AG10803 (cell line): ENCODE results near the gene ZNF215.

Source experiments
- DNase-seq: peaks from one replicate; pipeline ENCODE4 v3.0.0; 2010; ENCODE audit warnings: low read depth
- H3K4me3 ChIP-seq: 2 replicates; pipeline ENCODE4 v1.5.1; 2011; ENCODE audit warnings: mild to moderate bottlenecking, low read length, control low read depth
- TF ChIP-seq, protein P1 (sequence below): conservative IDR thresholded peaks from 2 replicates; pipeline ENCODE4 v1.5.1; 2011; ENCODE audit warnings: mild to moderate bottlenecking, low read length, control low read depth, inconsistent platforms

Gene ZNF215

GRCh38 chr11:6979365-6979764 lies 53.1 kb downstream of the ZNF215 start:
- TF ChIP-seq, protein P1, sequence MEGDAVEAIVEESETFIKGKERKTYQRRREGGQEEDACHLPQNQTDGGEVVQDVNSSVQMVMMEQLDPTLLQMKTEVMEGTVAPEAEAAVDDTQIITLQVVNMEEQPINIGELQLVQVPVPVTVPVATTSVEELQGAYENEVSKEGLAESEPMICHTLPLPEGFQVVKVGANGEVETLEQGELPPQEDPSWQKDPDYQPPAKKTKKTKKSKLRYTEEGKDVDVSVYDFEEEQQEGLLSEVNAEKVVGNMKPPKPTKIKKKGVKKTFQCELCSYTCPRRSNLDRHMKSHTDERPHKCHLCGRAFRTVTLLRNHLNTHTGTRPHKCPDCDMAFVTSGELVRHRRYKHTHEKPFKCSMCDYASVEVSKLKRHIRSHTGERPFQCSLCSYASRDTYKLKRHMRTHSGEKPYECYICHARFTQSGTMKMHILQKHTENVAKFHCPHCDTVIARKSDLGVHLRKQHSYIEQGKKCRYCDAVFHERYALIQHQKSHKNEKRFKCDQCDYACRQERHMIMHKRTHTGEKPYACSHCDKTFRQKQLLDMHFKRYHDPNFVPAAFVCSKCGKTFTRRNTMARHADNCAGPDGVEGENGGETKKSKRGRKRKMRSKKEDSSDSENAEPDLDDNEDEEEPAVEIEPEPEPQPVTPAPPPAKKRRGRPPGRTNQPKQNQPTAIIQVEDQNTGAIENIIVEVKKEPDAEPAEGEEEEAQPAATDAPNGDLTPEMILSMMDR: no peak

DNA sequence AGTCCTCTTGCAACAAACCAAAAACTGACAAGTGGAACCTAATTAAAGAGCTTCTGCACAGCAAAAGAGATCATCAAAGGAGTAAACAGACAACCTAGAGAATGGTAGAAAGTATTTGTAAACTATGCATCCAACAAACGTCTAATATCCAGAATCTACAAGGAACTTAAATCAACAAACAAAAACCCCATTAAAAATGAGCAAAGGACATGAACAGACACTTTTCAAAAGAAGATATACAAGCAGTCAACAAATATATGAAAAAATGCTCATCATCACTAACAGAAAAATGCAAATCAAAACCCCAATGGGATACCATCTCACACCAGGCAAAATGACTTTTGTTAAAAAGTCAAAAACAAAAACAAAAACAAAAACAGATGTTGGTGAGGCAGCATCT lies 60.3 kb downstream of the ZNF215 start:
- no peak overlapping the region for H3K4me3 ChIP-seq
- TF ChIP-seq, protein P1: no peak
- no peak for DNase-seq

More at GRCh38 chr11:6979365-6979764, 53.1 kb downstream of the ZNF215 start:
- H3K4me3 ChIP-seq: no peak overlapping the region
- peak; percentile 32 for DNase-seq

DNA sequence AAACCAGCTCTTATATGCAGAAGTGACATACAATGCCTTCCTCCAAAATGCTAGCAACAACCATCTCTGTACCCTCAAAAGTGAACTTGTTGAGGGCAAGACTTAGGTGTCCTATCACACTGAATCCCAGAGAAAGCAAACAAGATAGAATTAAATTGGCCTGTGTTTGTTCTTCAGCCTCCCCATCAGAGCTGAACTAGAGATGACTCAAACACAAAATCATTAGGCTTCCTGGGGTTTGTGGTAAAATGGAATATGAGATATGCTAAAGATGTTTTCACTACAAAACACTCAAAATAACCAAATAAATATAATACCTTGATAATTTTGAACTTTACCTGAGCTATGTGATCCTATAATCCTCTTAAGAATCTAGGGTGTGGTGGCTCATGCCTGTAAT lies 62.3 kb downstream of the ZNF215 start:
- TF ChIP-seq, protein P1: no peak
- peak; percentile 27 for DNase-seq
- H3K4me3 ChIP-seq: no peak overlapping the region

DNA sequence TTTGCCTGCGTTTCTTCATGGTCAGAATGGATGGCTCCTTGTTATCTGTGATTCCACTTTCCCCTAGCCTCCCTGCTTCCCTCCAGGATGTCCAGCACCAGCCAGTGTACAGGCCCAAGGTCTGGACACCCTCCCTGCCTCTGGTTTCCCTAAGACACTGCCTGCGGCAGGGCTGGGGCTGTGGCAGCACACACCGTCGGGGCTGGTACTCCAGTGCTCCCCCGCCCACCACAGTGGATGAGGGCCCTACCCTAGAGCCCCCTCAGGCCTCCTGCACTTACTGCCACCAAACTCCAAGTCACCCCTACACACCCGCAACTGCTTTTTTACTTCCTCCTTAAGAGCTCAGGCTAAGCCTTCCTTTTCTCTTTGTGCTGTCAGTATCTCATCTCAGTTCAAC lies 65.0 kb downstream of the ZNF215 start:
- TF ChIP-seq, protein P1: no peak
- no peak for DNase-seq
- H3K4me3 ChIP-seq: no peak overlapping the region

GRCh38 chr11:6992026-6992425 lies 65.8 kb downstream of the ZNF215 start:
- no peak overlapping the region for H3K4me3 ChIP-seq

DNA sequence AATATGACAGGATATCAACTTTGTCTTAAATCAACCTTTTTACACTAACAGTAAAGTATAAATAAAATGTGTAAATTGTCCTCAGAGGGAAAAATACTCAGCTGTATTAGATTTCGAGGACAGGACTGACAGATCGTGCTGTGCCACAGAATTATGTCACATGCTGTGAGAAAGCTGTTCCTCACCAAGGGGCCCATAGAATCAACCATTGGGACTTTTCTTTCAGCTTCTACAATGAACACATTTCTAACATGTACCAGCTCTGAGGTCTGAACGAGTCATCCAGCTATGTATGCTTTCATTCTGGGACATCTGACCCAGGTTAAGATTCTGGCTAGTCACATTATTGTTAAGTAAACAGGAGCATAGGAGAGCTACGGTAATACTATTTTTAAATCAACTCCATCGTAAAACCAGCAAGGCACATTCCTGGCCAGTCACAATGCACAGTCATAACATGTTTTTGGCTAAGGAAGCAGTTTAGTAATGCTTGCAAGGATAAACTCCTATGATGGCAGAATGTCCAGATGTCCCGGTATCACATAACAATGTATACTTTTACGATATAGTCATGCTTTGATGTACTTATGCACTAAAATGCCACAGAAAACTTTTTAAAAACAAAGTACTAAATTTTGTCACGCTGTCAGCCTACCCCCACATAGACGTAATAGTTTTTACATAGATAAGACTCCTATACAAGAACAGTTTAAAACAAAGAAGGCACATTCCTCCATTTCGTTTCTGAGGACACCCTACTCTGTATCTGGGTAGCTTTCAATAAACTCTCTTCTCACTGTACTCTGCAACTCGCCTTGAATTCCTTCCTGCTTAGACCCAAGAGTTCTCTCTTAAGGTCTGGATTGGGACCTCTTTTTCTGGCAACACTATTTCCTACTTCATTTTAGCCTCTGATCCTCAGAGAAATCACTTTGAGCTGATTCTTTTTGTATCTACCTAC lies 66.5 kb downstream of the ZNF215 start:
- H3K4me3 ChIP-seq: peak overlapping the region; percentile 16
- DNase-seq: peak; percentile 85
- TF ChIP-seq, protein P1: no peak

More at GRCh38 chr11:6992026-6992425, 65.8 kb downstream of the ZNF215 start:
- TF ChIP-seq, protein P1: no peak
- peak; percentile 73 for DNase-seq

GRCh38 chr11:6995703-6996102 lies 69.5 kb downstream of the ZNF215 start:
- DNase-seq: no peak
- TF ChIP-seq, protein P1: no peak
- no peak overlapping the region for H3K4me3 ChIP-seq
